Stomach (tissue), 9 donors: ENCODE measurements around the gene MYO5B. TPM values are rescaled to one million over a fixed set of nuclear protein-coding genes. Genes with fewer than 3 reads are reported as not detected.

Source experiments
- DNase-seq, 2 donors: peaks; one replicate each; pipeline versions ENCODE4 v3.0.0 to v3.0.0-alpha.2; 2013 to 2019
- H3K27ac ChIP-seq, 5 donors: fragments of 200-600 bp in 4 of 5; sonication (generic) in 4 of 5; one replicate each; pipeline ENCODE4 v1.5.1; 2013 to 2019; ENCODE audit warnings: mild to moderate bottlenecking in 1 of 5, moderate library complexity in 1 of 5
- H3K27me3 ChIP-seq, 3 donors: fragments of 200-600 bp; sonication (generic); one replicate each; pipeline ENCODE4 v1.5.1; 2017 to 2019; ENCODE audit warnings: mixed run types in 1 of 3
- H3K36me3 ChIP-seq, 4 donors: fragments of 200-600 bp; sonication (generic); 1 replicate in 3 of 4; 2 replicates in 1 of 4; pipeline ENCODE4 v1.5.1; 2016 to 2019
- H3K4me1 ChIP-seq, 4 donors: fragments of 200-600 bp; sonication (generic); one replicate each; pipeline ENCODE4 v1.5.1; 2016 to 2019
- H3K4me3 ChIP-seq, 4 donors: fragments of 200-600 bp; sonication (generic) in 3 of 4; one replicate each; pipeline ENCODE4 v1.5.1; 2016 to 2019; ENCODE audit warnings: mild to moderate bottlenecking in 1 of 4
- H3K9me3 ChIP-seq, 4 donors: fragments of 200-600 bp; sonication (generic); one replicate each; pipeline ENCODE4 v1.5.1; 2016 to 2019
- CTCF ChIP-seq, 7 experiments: fragments of 450-650 bp in 4 of 7; fragments of 200-600 bp in 3 of 7; sonication (generic) in 3 of 7; IDR thresholded peaks; one replicate each; pipeline ENCODE4 v1.5.1; 2016 to 2019; ENCODE audit warnings: antibody characterized with exemption in 7 of 7, control low read depth in 2 of 7, mild to moderate bottlenecking in 1 of 7
- EP300 ChIP-seq: sonication (generic); formaldehyde crosslinking; IDR thresholded peaks from one replicate; pipeline ENCODE4 v1.6.1; 2017; ENCODE audit warnings: antibody characterized with exemption
- POLR2A ChIP-seq, 4 donors: fragments of 450-650 bp; IDR thresholded peaks; one replicate each; pipeline ENCODE4 v1.6.1; 2016; ENCODE audit warnings: antibody characterized with exemption in 4 of 4, control low read depth in 2 of 4, mild to moderate bottlenecking in 1 of 4, moderate library complexity in 1 of 4
- POLR2AphosphoS5 ChIP-seq, 3 donors: sonication (generic); formaldehyde crosslinking; IDR thresholded peaks; one replicate each; pipeline ENCODE4 v1.6.1; 2016; ENCODE audit warnings: antibody characterized with exemption in 3 of 3
- WGBS, 5 donors: extraction: QIAGEN DNeasy Blood & Tissue Kit in 3 of 5; methylation state at CpG; one replicate each; pipeline versions ENCODE4 v1.1.5 to v1.1.7; 2013 to 2018; 5-methylcytosine and 5-hydroxymethylcytosine counted together
- intact Hi-C: fragments of 100-400 bp; cut with DNase I; formaldehyde crosslinking; loops from one replicate; pipeline ENCODE4 v1.15.1; 2023; ENCODE audit warnings: low total_unique reads
- polyA plus RNA-seq, 3 donors: library from polyadenylated mRNA; stranded (reverse); fragments of 200-250 nt; gene quantifications; one replicate each; pipeline ENCODE4 v1.2.3, GENCODE V29; 2013
- total RNA-seq, 5 donors: library from RNA; depleted of rRNA; stranded (reverse); fragments of >200 nt; gene quantifications; one replicate each; pipeline versions ENCODE4 v1.1.0 to v1.2.3, GENCODE V29; 2014 to 2016
- donor health status: healthy with polysubstance abuse.
- donor health status: Bipolar disorder and iron deficiency.
- donor health status: healthy.

MYO5B gene
- total and polyA plus RNA-seq, 8 donors, result 13.6 to 224 (median 33.7) TPM

GRCh38 chr18:50105027-50105426, 89.9 kb downstream of the MYO5B start:
- DNase-seq, result no peak
- no peaks in the 10 kb centered on the region for H3K27me3 ChIP-seq
- peaks cover 0 to 1% (median under 1%) of the 10 kb centered on the region in 4 donors for H3K4me1 ChIP-seq
- H3K4me3 ChIP-seq, result no peak overlapping the region
- no peaks in the 10 kb centered on the region for H3K36me3 ChIP-seq
- no peak for TF ChIP-seq POLR2A (IDR thresholded peaks at IDR 0.05)
- no peak for TF ChIP-seq POLR2AphosphoS5 (IDR thresholded peaks at IDR 0.05)
- no peak for TF ChIP-seq EP300
- no peak for TF ChIP-seq CTCF (IDR thresholded peaks at IDR 0.05)
- H3K9me3 ChIP-seq, result no peaks in the 10 kb centered on the region
- H3K27ac ChIP-seq, result no peak overlapping the region
- 94 to 100% (median 96%) methylated on average over 1 of the region's 1 CpG for WGBS, 5 donors
- intact Hi-C loops, result no loop called here

- no peak for DNase-seq
- WGBS, 5 donors, result 87 to 98% (median 92%) methylated on average over 3 of the region's 3 CpGs
- no peaks in the 10 kb centered on the region for H3K36me3 ChIP-seq
- no peak for TF ChIP-seq POLR2A (IDR thresholded peaks at IDR 0.05)
- no peak for TF ChIP-seq POLR2AphosphoS5 (IDR thresholded peaks at IDR 0.05)
- no peak for TF ChIP-seq CTCF (IDR thresholded peaks at IDR 0.05)
- no peak for TF ChIP-seq EP300
- no peak overlapping the region for H3K27ac ChIP-seq
- no peaks in the 10 kb centered on the region for H3K27me3 ChIP-seq
- intact Hi-C loops, result no loop called here
- no peaks in the 10 kb centered on the region for H3K4me1 ChIP-seq
- no peaks in the 10 kb centered on the region for H3K9me3 ChIP-seq
- no peak overlapping the region for H3K4me3 ChIP-seq
Measured at GRCh38 chr18:50104421-50104820, 90.5 kb downstream of the MYO5B start.

GRCh38 chr18:50099725-50100407, 95.1 kb downstream of the MYO5B start:
- no peaks in the 10 kb centered on the region for H3K36me3 ChIP-seq
- no peak overlapping the region for H3K4me3 ChIP-seq
- no peak for DNase-seq
- peak overlapping the region in 1 of 5 donors; percentile 17 for H3K27ac ChIP-seq
- H3K4me1 ChIP-seq, result peaks cover 0 to 10% (median 6%) of the 10 kb centered on the region in 4 donors
- TF ChIP-seq EP300, result no peak
- TF ChIP-seq POLR2AphosphoS5 (IDR thresholded peaks at IDR 0.05), result no peak
- TF ChIP-seq POLR2A (IDR thresholded peaks at IDR 0.05), result no peak
- TF ChIP-seq CTCF (IDR thresholded peaks at IDR 0.05), result no peak
- 64 to 74% (median 67%) methylated on average over 4 of the region's 4 CpGs for WGBS, 5 donors
- intact Hi-C loops, result no loop called here
- no peaks in the 10 kb centered on the region for H3K9me3 ChIP-seq
- H3K27me3 ChIP-seq, result no peaks in the 10 kb centered on the region

- TF ChIP-seq POLR2AphosphoS5 (IDR thresholded peaks at IDR 0.05) (peak in 2 of 3 donors; percentile 54 to 73), CTCF (IDR thresholded peaks at IDR 0.05) (no peak)
- H3K27ac ChIP-seq, result peak overlapping the region in 4 of 5 donors; percentile 22 to 76 (median 44)
- peaks cover 0 to 10% (median 6%) of the 10 kb centered on the region in 4 donors for H3K4me1 ChIP-seq
- WGBS, 5 donors, result 23 to 67% (median 43%) methylated on average over 2 of the region's 2 CpGs
- H3K36me3 ChIP-seq, result no peaks in the 10 kb centered on the region
- DNase-seq, result peak; percentile 40 to 73
- H3K4me3 ChIP-seq, result no peak overlapping the region
- no peaks in the 10 kb centered on the region for H3K27me3 ChIP-seq
- intact Hi-C loops, result no loop called here
- H3K9me3 ChIP-seq, result no peaks in the 10 kb centered on the region
Measured at GRCh38 chr18:50097702-50098101, 97.2 kb downstream of the MYO5B start.
